Liver (tissue), 9 donors: ENCODE data around the gene EPN3. TPM values are rescaled to one million over a fixed set of nuclear protein-coding genes. Genes with fewer than 3 reads are reported as not detected.

Source experiments
- DNase-seq: peaks from one replicate; pipeline ENCODE4 v3.0.0-alpha.2; 2017; ENCODE audit warnings: low spot score
- H3K27ac ChIP-seq, 2 donors: one replicate each; pipeline ENCODE4 v1.7.0; 2013; ENCODE audit warnings: inconsistent platforms in 2 of 2, low read length in 2 of 2, control low read depth in 1 of 2, low read depth in 1 of 2, mild to moderate bottlenecking in 1 of 2
- H3K27me3 ChIP-seq, 4 donors: one replicate each; pipeline versions ENCODE4 v1.6.1 to v1.7.0; 2013; ENCODE audit warnings: low read length in 3 of 4, inconsistent platforms in 1 of 4, mild to moderate bottlenecking in 1 of 4, moderate library complexity in 1 of 4; ENCODE audit not compliant: control insufficient read depth in 4 of 4, insufficient read depth in 4 of 4
- H3K36me3 ChIP-seq, 4 donors: one replicate each; pipeline versions ENCODE4 v1.6.1 to v1.7.0; 2013; ENCODE audit warnings: low read length in 3 of 4, mild to moderate bottlenecking in 3 of 4, low read depth in 1 of 4, moderate library complexity in 1 of 4; ENCODE audit not compliant: control insufficient read depth in 4 of 4, insufficient read depth in 3 of 4
- H3K4me1 ChIP-seq, 4 donors: one replicate each; pipeline versions ENCODE4 v1.6.1 to v1.7.0; 2013; ENCODE audit warnings: low read length in 3 of 4, mild to moderate bottlenecking in 3 of 4, moderate library complexity in 1 of 4; ENCODE audit not compliant: control insufficient read depth in 4 of 4, insufficient read depth in 4 of 4
- H3K4me3 ChIP-seq, 3 donors: one replicate each; pipeline versions ENCODE4 v1.6.1 to v1.7.0; 2013; ENCODE audit warnings: low read length in 3 of 3, control low read depth in 1 of 3, low read depth in 1 of 3, mild to moderate bottlenecking in 1 of 3
- H3K9ac ChIP-seq, 2 donors: one replicate each; pipeline ENCODE4 v1.7.0; 2013; ENCODE audit warnings: low read length in 2 of 2, mild to moderate bottlenecking in 2 of 2, moderate library complexity in 2 of 2, control low read depth in 1 of 2, low read depth in 1 of 2
- H3K9me3 ChIP-seq, 4 donors: one replicate each; pipeline versions ENCODE4 v1.6.1 to v1.7.0; 2013; ENCODE audit warnings: low read length in 3 of 4; ENCODE audit not compliant: control insufficient read depth in 4 of 4
- EGR1 ChIP-seq, 2 donors: IDR thresholded peaks; 2 replicates each; pipeline ENCODE4 v1.6.1; 2016 to 2018; ENCODE audit warnings: antibody characterized with exemption in 2 of 2, low read depth in 2 of 2
- FOXA1 ChIP-seq: IDR thresholded peaks from 2 replicates; pipeline ENCODE4 v1.6.1; 2016; ENCODE audit warnings: antibody characterized with exemption
- FOXA2 ChIP-seq: IDR thresholded peaks from 2 replicates; pipeline ENCODE4 v1.6.1; 2016; ENCODE audit warnings: antibody characterized with exemption
- GABPA ChIP-seq, 2 donors: IDR thresholded peaks in 1 of 2; conservative IDR thresholded peaks in 1 of 2; 2 replicates each; pipeline ENCODE4 v1.6.1; 2016; ENCODE audit warnings: antibody characterized with exemption in 2 of 2, mild to moderate bottlenecking in 1 of 2, moderate library complexity in 1 of 2
- HNF4A ChIP-seq, 2 donors: conservative IDR thresholded peaks; 2 replicates each; pipeline ENCODE4 v1.6.1; 2016; ENCODE audit warnings: antibody characterized with exemption in 2 of 2, mild to moderate bottlenecking in 2 of 2
- HNF4G ChIP-seq: IDR thresholded peaks from 2 replicates; pipeline ENCODE4 v1.6.1; 2016; ENCODE audit warnings: antibody characterized with exemption
- JUND ChIP-seq, 2 donors: IDR thresholded peaks; 2 replicates each; pipeline ENCODE4 v1.6.1; 2016; ENCODE audit warnings: antibody characterized with exemption in 2 of 2
- NR2F2 ChIP-seq: IDR thresholded peaks from 2 replicates; pipeline ENCODE4 v1.6.1; 2016; ENCODE audit warnings: antibody characterized with exemption
- RAD21 ChIP-seq, 2 donors: IDR thresholded peaks; 2 replicates each; pipeline ENCODE4 v1.6.1; 2016; ENCODE audit warnings: antibody characterized with exemption in 2 of 2, mild to moderate bottlenecking in 2 of 2
- SP1 ChIP-seq: IDR thresholded peaks from 2 replicates; pipeline ENCODE4 v1.6.1; 2018; ENCODE audit warnings: antibody characterized with exemption, mild to moderate bottlenecking
- TAF1 ChIP-seq: conservative IDR thresholded peaks from 2 replicates; pipeline ENCODE4 v1.6.1; 2016; ENCODE audit warnings: antibody characterized with exemption, mild to moderate bottlenecking
- YY1 ChIP-seq: IDR thresholded peaks from 2 replicates; pipeline ENCODE4 v1.6.1; 2016; ENCODE audit warnings: antibody characterized with exemption, mild to moderate bottlenecking
- ZBTB33 ChIP-seq: IDR thresholded peaks from 2 replicates; pipeline ENCODE4 v1.6.1; 2016; ENCODE audit warnings: antibody characterized with exemption
- whole genome bisulfite sequencing: extraction: QIAGEN DNeasy Blood & Tissue Kit; methylation state at CpG from one replicate; pipeline ENCODE4 v1.1.7; 2013; 5-methylcytosine and 5-hydroxymethylcytosine counted together
- polyA plus RNA-seq, 2 donors: library from polyadenylated mRNA; stranded (reverse) in 1 of 2; unstranded in 1 of 2; fragments of 200-250 nt in 1 of 2; fragments of >200 nt in 1 of 2; fragmentation: Nextera tagmentation in 1 of 2; extraction: Ambion mirVana in 1 of 2; gene quantifications; one replicate each; pipeline versions ENCODE4 v1.2.1 to v1.2.3, GENCODE V29; 2013 to 2015
- total RNA-seq, 2 donors: library from RNA; depleted of rRNA; stranded (reverse); fragments of >200 nt; gene quantifications; one replicate each; pipeline ENCODE4 v1.2.3, GENCODE V29; 2014
- TF ChIP-seq, protein P1 (sequence below): IDR thresholded peaks from 2 replicates; pipeline ENCODE4 v1.6.1; 2016; ENCODE audit warnings: antibody characterized with exemption
- TF ChIP-seq, protein P2 (sequence below): IDR thresholded peaks from 2 replicates; pipeline ENCODE4 v1.6.1; 2016; ENCODE audit warnings: antibody characterized with exemption, mild to moderate bottlenecking
- TF ChIP-seq, protein P3 (sequence below): fragments of 150-350 bp; IDR thresholded peaks from 2 replicates; pipeline ENCODE4 v1.5.1; 2017; ENCODE audit warnings: improper control_type of control experiment, low read depth, low read length; ENCODE audit not compliant: missing input control
- donor health status: healthy.
- donor health status: healthy.
- donor health status: healthy.
- donor health status: healthy.
- donor health status: healthy.

The EPN3 gene
- total and polyA plus RNA-seq, 4 donors, result 0.06 to 0.51 (median 0.33) TPM; not detected in 1

DNA sequence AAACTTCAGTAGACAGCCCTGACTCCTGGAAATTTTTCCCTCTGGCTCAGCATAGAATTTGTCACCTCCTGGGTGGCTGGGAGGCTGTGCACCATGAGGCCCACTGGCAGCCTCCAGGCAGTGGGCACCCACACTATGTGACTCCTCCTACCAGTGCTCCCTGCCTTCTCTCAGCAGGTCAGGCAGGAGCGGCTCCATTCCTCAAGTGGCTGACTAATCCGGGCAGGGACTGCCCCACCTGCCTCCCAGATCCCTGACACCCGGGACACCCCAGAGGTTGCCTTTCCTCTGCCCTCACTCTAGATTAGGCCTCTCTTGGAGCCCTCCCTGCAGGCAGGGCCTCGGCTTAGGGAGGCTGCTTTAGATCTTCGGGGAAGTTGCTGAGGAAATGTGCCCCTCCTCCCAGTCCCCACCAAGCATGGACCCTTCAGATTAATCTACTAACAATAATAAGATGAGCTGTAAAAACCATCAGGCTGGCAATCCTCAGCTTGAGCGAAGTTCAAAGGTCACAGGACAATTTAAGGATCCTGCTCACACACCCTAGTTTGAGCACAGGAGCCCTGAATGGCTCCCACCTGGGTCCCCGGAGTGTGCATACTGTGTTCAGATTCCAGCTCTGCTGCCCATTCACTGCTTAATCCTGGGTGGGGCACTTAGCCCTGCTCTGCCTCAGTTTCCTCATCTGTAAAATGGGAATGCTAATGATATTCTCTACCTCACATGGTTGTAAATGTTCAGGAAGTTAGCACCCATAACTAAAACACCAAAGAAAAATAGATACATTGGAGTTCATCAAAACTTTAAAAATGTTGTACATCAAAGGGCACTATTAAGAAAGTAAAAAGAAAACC lies 34.3 kb upstream of the EPN3 start:
- Histone ChIP-seq H3K9me3 (no peaks in the 10 kb centered on the region), H3K9ac (no peak overlapping the region), H3K27ac (no peak overlapping the region), H3K4me1 (no peaks in the 10 kb centered on the region), H3K27me3 (no peaks in the 10 kb centered on the region), H3K36me3 (no peaks in the 10 kb centered on the region), H3K4me3 (no peak overlapping the region)
- 76% methylated on average over 7 of the region's 7 CpGs for WGBS
- DNase-seq, result no peak
- no peak for TF ChIP-seq GABPA (IDR thresholded peaks at IDR 0.05 in 1 of 2, conservative IDR thresholded peaks at IDR 0.05 in 1 of 2)
- no peak for TF ChIP-seq NR2F2
- TF ChIP-seq, protein P1, sequence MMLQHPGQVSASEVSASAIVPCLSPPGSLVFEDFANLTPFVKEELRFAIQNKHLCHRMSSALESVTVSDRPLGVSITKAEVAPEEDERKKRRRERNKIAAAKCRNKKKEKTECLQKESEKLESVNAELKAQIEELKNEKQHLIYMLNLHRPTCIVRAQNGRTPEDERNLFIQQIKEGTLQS, result no peak
- TF ChIP-seq, protein P2, sequence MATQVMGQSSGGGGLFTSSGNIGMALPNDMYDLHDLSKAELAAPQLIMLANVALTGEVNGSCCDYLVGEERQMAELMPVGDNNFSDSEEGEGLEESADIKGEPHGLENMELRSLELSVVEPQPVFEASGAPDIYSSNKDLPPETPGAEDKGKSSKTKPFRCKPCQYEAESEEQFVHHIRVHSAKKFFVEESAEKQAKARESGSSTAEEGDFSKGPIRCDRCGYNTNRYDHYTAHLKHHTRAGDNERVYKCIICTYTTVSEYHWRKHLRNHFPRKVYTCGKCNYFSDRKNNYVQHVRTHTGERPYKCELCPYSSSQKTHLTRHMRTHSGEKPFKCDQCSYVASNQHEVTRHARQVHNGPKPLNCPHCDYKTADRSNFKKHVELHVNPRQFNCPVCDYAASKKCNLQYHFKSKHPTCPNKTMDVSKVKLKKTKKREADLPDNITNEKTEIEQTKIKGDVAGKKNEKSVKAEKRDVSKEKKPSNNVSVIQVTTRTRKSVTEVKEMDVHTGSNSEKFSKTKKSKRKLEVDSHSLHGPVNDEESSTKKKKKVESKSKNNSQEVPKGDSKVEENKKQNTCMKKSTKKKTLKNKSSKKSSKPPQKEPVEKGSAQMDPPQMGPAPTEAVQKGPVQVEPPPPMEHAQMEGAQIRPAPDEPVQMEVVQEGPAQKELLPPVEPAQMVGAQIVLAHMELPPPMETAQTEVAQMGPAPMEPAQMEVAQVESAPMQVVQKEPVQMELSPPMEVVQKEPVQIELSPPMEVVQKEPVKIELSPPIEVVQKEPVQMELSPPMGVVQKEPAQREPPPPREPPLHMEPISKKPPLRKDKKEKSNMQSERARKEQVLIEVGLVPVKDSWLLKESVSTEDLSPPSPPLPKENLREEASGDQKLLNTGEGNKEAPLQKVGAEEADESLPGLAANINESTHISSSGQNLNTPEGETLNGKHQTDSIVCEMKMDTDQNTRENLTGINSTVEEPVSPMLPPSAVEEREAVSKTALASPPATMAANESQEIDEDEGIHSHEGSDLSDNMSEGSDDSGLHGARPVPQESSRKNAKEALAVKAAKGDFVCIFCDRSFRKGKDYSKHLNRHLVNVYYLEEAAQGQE, result no peak
- no peak for TF ChIP-seq YY1
- TF ChIP-seq FOXA2, result no peak
- TF ChIP-seq TAF1, result no peak
- TF ChIP-seq, protein P3, sequence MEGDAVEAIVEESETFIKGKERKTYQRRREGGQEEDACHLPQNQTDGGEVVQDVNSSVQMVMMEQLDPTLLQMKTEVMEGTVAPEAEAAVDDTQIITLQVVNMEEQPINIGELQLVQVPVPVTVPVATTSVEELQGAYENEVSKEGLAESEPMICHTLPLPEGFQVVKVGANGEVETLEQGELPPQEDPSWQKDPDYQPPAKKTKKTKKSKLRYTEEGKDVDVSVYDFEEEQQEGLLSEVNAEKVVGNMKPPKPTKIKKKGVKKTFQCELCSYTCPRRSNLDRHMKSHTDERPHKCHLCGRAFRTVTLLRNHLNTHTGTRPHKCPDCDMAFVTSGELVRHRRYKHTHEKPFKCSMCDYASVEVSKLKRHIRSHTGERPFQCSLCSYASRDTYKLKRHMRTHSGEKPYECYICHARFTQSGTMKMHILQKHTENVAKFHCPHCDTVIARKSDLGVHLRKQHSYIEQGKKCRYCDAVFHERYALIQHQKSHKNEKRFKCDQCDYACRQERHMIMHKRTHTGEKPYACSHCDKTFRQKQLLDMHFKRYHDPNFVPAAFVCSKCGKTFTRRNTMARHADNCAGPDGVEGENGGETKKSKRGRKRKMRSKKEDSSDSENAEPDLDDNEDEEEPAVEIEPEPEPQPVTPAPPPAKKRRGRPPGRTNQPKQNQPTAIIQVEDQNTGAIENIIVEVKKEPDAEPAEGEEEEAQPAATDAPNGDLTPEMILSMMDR, result no peak
- TF ChIP-seq ZBTB33, result no peak
- TF ChIP-seq HNF4A (conservative IDR thresholded peaks at IDR 0.05), result no peak
- TF ChIP-seq RAD21 (IDR thresholded peaks at IDR 0.05), result no peak

GRCh38 chr17:50499270-50499669 lies 33.3 kb upstream of the EPN3 start:
- Histone ChIP-seq H3K27ac (no peak overlapping the region), H3K36me3 (no peaks in the 10 kb centered on the region), H3K4me1 (no peaks in the 10 kb centered on the region), H3K9ac (no peak overlapping the region), H3K27me3 (no peaks in the 10 kb centered on the region), H3K4me3 (no peak overlapping the region), H3K9me3 (no peaks in the 10 kb centered on the region)
- no peak for DNase-seq
- TF ChIP-seq HNF4G (no peak), RAD21 (IDR thresholded peaks at IDR 0.05) (no peak), EGR1 (IDR thresholded peaks at IDR 0.05; ENCODE audit: low read depth in 2 of 2) (no peak), GABPA (IDR thresholded peaks at IDR 0.05 in 1 of 2, conservative IDR thresholded peaks at IDR 0.05 in 1 of 2) (no peak), SP1 (no peak), JUND (IDR thresholded peaks at IDR 0.05) (no peak), HNF4A (conservative IDR thresholded peaks at IDR 0.05) (no peak), ZBTB33 (no peak), FOXA1 (no peak)
- TF ChIP-seq, protein P2, result no peak
